CD4-positive, CD25-positive, alpha-beta regulatory T cell (primary cell): ENCODE measurements around the gene APEX1. TPM values are rescaled to one million over a fixed set of nuclear protein-coding genes. Genes with fewer than 3 reads are reported as not detected.

ENCODE experiments used
- ATAC-seq, 2 donors: fragments of 150-1000 bp; cut with Tn5 transposase; one replicate each; pipeline ENCODE4 v1.10.0; 2021; ENCODE audit warnings: low read depth in 2 of 2, moderate number of reproducible peaks in 2 of 2, moderate library complexity in 1 of 2
- DNase-seq, 3 donors: peaks; one replicate each; pipeline versions ENCODE4 v3.0.0 to v3.0.0-alpha.2; 2012 to 2022; ENCODE audit warnings: mixed read lengths in 1 of 3
- H3K27ac ChIP-seq: one replicate; pipeline ENCODE4 v1.7.0; 2013; ENCODE audit warnings: mild to moderate bottlenecking, low read length; ENCODE audit not compliant: insufficient read depth, poor library complexity, severe bottlenecking
- H3K27me3 ChIP-seq: one replicate; pipeline ENCODE4 v1.7.0; 2013; ENCODE audit warnings: low read length; ENCODE audit not compliant: control insufficient read depth, insufficient read depth
- H3K36me3 ChIP-seq: one replicate; pipeline ENCODE4 v1.7.0; 2013; ENCODE audit warnings: mild to moderate bottlenecking, low read length, moderate library complexity; ENCODE audit not compliant: control insufficient read depth, insufficient read depth
- H3K4me1 ChIP-seq: 2 replicates; pipeline ENCODE4 v1.7.0; 2013; ENCODE audit warnings: mild to moderate bottlenecking, low read length; ENCODE audit not compliant: insufficient read depth, control insufficient read depth, poor library complexity, severe bottlenecking
- H3K4me3 ChIP-seq: one replicate; pipeline ENCODE4 v1.7.0; 2013; ENCODE audit warnings: low read depth, mild to moderate bottlenecking, low read length, moderate library complexity
- H3K9me3 ChIP-seq, 2 experiments: 1 replicate in 1 of 2; 2 replicates in 1 of 2; pipeline ENCODE4 v1.7.0; 2013; ENCODE audit warnings: low read length in 2 of 2, mild to moderate bottlenecking in 1 of 2, moderate library complexity in 1 of 2; ENCODE audit not compliant: control insufficient read depth in 2 of 2
- H3K27ac Mint-ChIP-seq, 3 donors: one replicate each; pipeline ENCODE4 v1.8.0; 2020 to 2022; ENCODE audit warnings: mild to moderate bottlenecking in 3 of 3, mixed read lengths in 3 of 3, moderate library complexity in 2 of 3
- H3K27me3 Mint-ChIP-seq: one replicate; pipeline ENCODE4 v1.8.0; 2022; ENCODE audit warnings: mild to moderate bottlenecking, mixed read lengths
- H3K36me3 Mint-ChIP-seq: one replicate; pipeline ENCODE4 v1.8.0; 2020; ENCODE audit warnings: mixed read lengths
- H3K4me1 Mint-ChIP-seq, 4 donors: one replicate each; pipeline ENCODE4 v1.8.0; 2020 to 2022; ENCODE audit warnings: mixed read lengths in 4 of 4, mild to moderate bottlenecking in 1 of 4
- H3K4me3 Mint-ChIP-seq, 4 donors: one replicate each; pipeline ENCODE4 v1.8.0; 2020 to 2022; ENCODE audit warnings: mild to moderate bottlenecking in 4 of 4, mixed read lengths in 4 of 4, moderate library complexity in 3 of 4
- H3K9me3 Mint-ChIP-seq, 7 donors: one replicate each; pipeline ENCODE4 v1.8.0; 2020 to 2022; ENCODE audit warnings: mixed read lengths in 7 of 7, mild to moderate bottlenecking in 3 of 7, moderate library complexity in 2 of 7
- polyA plus RNA-seq, 4 donors: library from polyadenylated mRNA; unstranded; fragments of 300-500 nt; fragmentation: Illumina TruSeq; gene quantifications; one replicate each; pipeline ENCODE4 v1.2.3, GENCODE V29; 2021
- total RNA-seq: library from RNA; stranded (reverse); gene quantifications from one replicate; pipeline ENCODE4 v1.2.3, GENCODE V29; 2022

The APEX1 gene
- total and polyA plus RNA-seq, 5 donors from 2014 or later, result 72.6 to 121 (median 89.8) TPM

DNA sequence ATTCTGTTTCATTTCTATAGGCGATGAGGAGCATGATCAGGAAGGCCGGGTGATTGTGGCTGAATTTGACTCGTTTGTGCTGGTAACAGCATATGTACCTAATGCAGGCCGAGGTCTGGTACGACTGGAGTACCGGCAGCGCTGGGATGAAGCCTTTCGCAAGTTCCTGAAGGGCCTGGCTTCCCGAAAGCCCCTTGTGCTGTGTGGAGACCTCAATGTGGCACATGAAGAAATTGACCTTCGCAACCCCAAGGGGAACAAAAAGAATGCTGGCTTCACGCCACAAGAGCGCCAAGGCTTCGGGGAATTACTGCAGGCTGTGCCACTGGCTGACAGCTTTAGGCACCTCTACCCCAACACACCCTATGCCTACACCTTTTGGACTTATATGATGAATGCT is 1.9 kb downstream of the APEX1 start:
- H3K4me1 ChIP-seq, result peaks cover 51% of the 10 kb centered on the region
- no peak overlapping the region for H3K27ac Mint-ChIP-seq

DNA sequence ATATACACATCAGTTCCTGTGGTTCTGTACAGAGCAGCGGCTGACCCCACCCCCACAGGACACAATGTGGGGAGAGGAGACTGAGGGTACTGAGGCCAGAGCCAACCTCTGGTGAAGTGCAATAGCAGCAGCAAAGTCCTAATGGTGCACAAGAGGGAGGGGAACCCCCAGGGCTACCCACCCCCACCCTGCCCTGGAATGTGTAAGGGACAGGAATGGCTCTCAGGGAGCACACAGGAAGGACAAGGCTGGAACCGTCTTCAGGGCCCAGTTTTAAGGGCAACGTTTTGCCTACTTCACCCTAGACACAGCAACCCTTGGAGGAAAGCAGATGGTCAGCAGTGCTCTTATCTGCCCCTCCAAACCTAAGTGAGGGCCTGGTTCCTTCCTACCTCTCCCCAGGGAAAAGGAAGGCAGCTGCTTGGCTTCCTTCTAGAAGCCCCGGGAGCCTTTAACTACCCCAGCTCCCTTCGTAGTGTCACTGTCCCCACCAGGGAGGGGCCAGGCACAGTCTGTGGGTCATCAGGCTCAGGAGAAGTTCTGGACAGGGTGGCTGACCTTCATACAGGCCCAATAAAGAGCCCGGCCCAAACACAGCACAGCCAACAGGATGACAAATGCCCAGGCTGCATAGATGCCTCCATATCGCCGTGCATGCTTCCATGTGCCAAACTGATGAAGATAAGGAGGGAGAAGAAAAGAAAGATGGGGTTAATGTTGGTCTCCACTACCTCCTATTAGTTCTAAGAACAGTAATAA is 3.2 kb downstream of the APEX1 start:
- no peaks in the 10 kb centered on the region for H3K9me3 ChIP-seq
- peak overlapping the region in 2 of 4 donors; percentile 19 to 39 for H3K4me3 Mint-ChIP-seq
- no peaks in the 10 kb centered on the region for H3K9me3 Mint-ChIP-seq
- no peak overlapping the region for H3K4me3 ChIP-seq
- H3K27ac ChIP-seq, result peak overlapping the region; percentile 99
- H3K36me3 Mint-ChIP-seq, result peaks cover 32% of the 10 kb centered on the region
- no peaks in the 10 kb centered on the region for H3K27me3 ChIP-seq
- ATAC-seq (no peak), DNase-seq (no peak)
- H3K27ac Mint-ChIP-seq, result peak overlapping the region in 1 of 3 donors; percentile 94
- H3K36me3 ChIP-seq, result peaks cover 41% of the 10 kb centered on the region
- peaks cover 50% of the 10 kb centered on the region for H3K4me1 ChIP-seq
- H3K27me3 Mint-ChIP-seq, result peaks cover 5% of the 10 kb centered on the region
- peaks cover 5 to 40% (median 21%) of the 10 kb centered on the region in 4 donors for H3K4me1 Mint-ChIP-seq

More for the DNA sequence above, 1.9 kb downstream of the APEX1 start:
- ATAC-seq (no peak), DNase-seq (no peak)
- Mint-ChIP-seq H3K4me3 (peak overlapping the region in 2 of 4 donors; percentile 29 to 52), H3K36me3 (peaks cover 37% of the 10 kb centered on the region), H3K4me1 (peaks cover 5 to 44% (median 28%) of the 10 kb centered on the region in 4 donors), H3K27me3 (peaks cover 5% of the 10 kb centered on the region), H3K9me3 (no peaks in the 10 kb centered on the region)
- Histone ChIP-seq H3K9me3 (no peaks in the 10 kb centered on the region), H3K27ac (no peak overlapping the region), H3K27me3 (no peaks in the 10 kb centered on the region), H3K36me3 (peaks cover 47% of the 10 kb centered on the region), H3K4me3 (no peak overlapping the region)

- Histone ChIP-seq H3K4me1 (peaks cover 26% of the 10 kb centered on the region), H3K27me3 (no peaks in the 10 kb centered on the region), H3K27ac (peak overlapping the region; percentile 99), H3K9me3 (no peaks in the 10 kb centered on the region), H3K4me3 (peak overlapping the region; percentile 85), H3K36me3 (peaks cover 41% of the 10 kb centered on the region)
- ATAC-seq (peak; percentile 4 to 5), DNase-seq (peak; percentile 75 to 81 (median 78))
- peaks cover 5 to 35% (median 21%) of the 10 kb centered on the region in 4 donors for H3K4me1 Mint-ChIP-seq
- peaks cover 5% of the 10 kb centered on the region for H3K27me3 Mint-ChIP-seq
- H3K9me3 Mint-ChIP-seq, result no peaks in the 10 kb centered on the region
- peaks cover 32% of the 10 kb centered on the region for H3K36me3 Mint-ChIP-seq
- H3K27ac Mint-ChIP-seq, result peak overlapping the region; percentile 94 to 99 (median 95)
- peak overlapping the region; percentile 88 to 96 (median 94) for H3K4me3 Mint-ChIP-seq
These were observed 5.6 kb downstream of the APEX1 start for GRCh38 chr14:20460458-20461224.

GRCh38 chr14:20461225-20462141 is 6.5 kb downstream of the APEX1 start, which contains the start of gene PIP4P1:
TSS of gene PIP4P1 (minus strand) at chr14:20461434. CDS start at chr14:20461325, 109 bp downstream.
- H3K27me3 ChIP-seq, result no peaks in the 10 kb centered on the region
- ATAC-seq, result peak; percentile 91 to 93
- H3K9me3 Mint-ChIP-seq, result no peaks in the 10 kb centered on the region
- peaks cover 5 to 35% (median 21%) of the 10 kb centered on the region in 4 donors for H3K4me1 Mint-ChIP-seq
- peak within 1 kb of the TSS; percentile 94 to 99 (median 97) for H3K27ac Mint-ChIP-seq
- H3K4me1 ChIP-seq, result peaks cover 19% of the 10 kb centered on the region
- H3K9me3 ChIP-seq, result no peaks in the 10 kb centered on the region
- DNase-seq, result peak; percentile 99 to 100 (median 99)
- H3K27me3 Mint-ChIP-seq, result peaks cover 5% of the 10 kb centered on the region
- peak within 1 kb of the TSS; percentile 90 for H3K4me3 ChIP-seq
- peak within 1 kb of the TSS; percentile 88 to 96 (median 94) for H3K4me3 Mint-ChIP-seq
- H3K27ac ChIP-seq, result peak within 1 kb of the TSS; percentile 99
- H3K36me3 Mint-ChIP-seq, result peaks cover 32% of the 10 kb centered on the region
- H3K36me3 ChIP-seq, result peaks cover 39% of the 10 kb centered on the region

- ATAC-seq, result no peak
- Mint-ChIP-seq H3K36me3 (peaks cover 15% of the 10 kb centered on the region), H3K4me1 (peaks cover 0 to 41% (median 35%) of the 10 kb centered on the region in 4 donors)
These were observed 13.8 kb downstream of the APEX1 start for GRCh38 chr14:20468764-20469241.

GRCh38 chr14:20469242-20469889 is 14.3 kb downstream of the APEX1 start, which contains the start of gene PNP:
TSS of gene PNP (plus strand) at chr14:20469406. CDS start at chr14:20469525, 119 bp downstream.
- ATAC-seq, result peak; percentile 94
- peak within 1 kb of the TSS; percentile 97 to 100 (median 98) for H3K4me3 Mint-ChIP-seq
- H3K4me3 ChIP-seq, result peak within 1 kb of the TSS; percentile 95

More at GRCh38 chr14:20468764-20469241, 13.8 kb downstream of the APEX1 start:
- H3K27ac ChIP-seq, result peak overlapping the region; percentile 80
- H3K27me3 ChIP-seq, result no peaks in the 10 kb centered on the region
- DNase-seq, result no peak
- peaks cover 36% of the 10 kb centered on the region for H3K4me1 ChIP-seq
- H3K4me3 Mint-ChIP-seq, result peak overlapping the region; percentile 97 to 100 (median 98)
- no peaks in the 10 kb centered on the region for H3K9me3 Mint-ChIP-seq
- H3K4me3 ChIP-seq, result peak overlapping the region; percentile 95
- H3K9me3 ChIP-seq, result no peaks in the 10 kb centered on the region
- peaks cover 4% of the 10 kb centered on the region for H3K27me3 Mint-ChIP-seq
- peaks cover 17% of the 10 kb centered on the region for H3K36me3 ChIP-seq
- peak overlapping the region in 2 of 3 donors; percentile 92 to 98 for H3K27ac Mint-ChIP-seq

More at GRCh38 chr14:20469242-20469889, 14.3 kb downstream of the APEX1 start, which contains the start of gene PNP:
- H3K4me1 ChIP-seq, result peaks cover 36% of the 10 kb centered on the region
- peaks cover 23% of the 10 kb centered on the region for H3K36me3 ChIP-seq
- DNase-seq, result peak; percentile 78 to 93 (median 83)
- no peaks in the 10 kb centered on the region for H3K9me3 ChIP-seq
- Mint-ChIP-seq H3K27me3 (peaks cover 4% of the 10 kb centered on the region), H3K27ac (peak within 1 kb of the TSS; percentile 92 to 98 (median 96)), H3K4me1 (peaks cover 4 to 45% (median 40%) of the 10 kb centered on the region in 4 donors), H3K9me3 (no peaks in the 10 kb centered on the region), H3K36me3 (peaks cover 21% of the 10 kb centered on the region)
- H3K27me3 ChIP-seq, result no peaks in the 10 kb centered on the region
- peak within 1 kb of the TSS; percentile 80 for H3K27ac ChIP-seq
